Measurements from ENCODE around the gene AP4M1. TPM values are rescaled to one million over a fixed set of nuclear protein-coding genes. Genes with fewer than 3 reads are reported as not detected.
A peak's percentile ranks its signal among the peaks of the same experiment; 100 is the strongest.

Gene AP4M1
- total RNA-seq, 4 donors from 2014 or later, result 21.8 to 29.3 (median 24.7) TPM

DNA sequence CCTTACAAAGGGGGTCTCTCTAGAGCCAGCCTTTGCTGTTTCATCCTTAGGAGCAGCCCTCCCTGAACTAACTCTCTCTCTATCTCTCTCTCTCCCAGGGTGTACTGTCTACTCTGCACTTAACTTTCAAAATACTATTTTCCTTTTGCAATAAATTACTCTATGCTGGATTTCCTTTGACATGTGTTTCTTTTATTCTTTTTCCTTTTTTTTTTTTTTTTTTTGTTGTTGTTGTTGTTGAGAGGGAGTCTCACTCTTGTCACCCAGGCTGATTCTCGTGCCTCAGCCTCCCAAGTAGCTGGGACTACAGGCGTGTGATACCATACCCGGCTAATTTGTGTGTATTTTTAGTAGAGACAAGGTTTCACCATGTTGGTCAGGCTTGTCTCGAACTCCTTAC lies 18.5 kb upstream of the AP4M1 start:
- no peaks in the 10 kb centered on the region for H3K27me3 ChIP-seq
- no peak for ATAC-seq
- no peaks in the 10 kb centered on the region for H3K9me3 ChIP-seq
- peaks cover 0 to 46% (median 26%) of the 10 kb centered on the region in 3 donors for H3K4me1 ChIP-seq
- peaks cover 0 to 23% of the 10 kb centered on the region in 2 donors for H3K36me3 ChIP-seq
- no peak overlapping the region for H3K4me3 ChIP-seq
- TF ChIP-seq, protein P1, sequence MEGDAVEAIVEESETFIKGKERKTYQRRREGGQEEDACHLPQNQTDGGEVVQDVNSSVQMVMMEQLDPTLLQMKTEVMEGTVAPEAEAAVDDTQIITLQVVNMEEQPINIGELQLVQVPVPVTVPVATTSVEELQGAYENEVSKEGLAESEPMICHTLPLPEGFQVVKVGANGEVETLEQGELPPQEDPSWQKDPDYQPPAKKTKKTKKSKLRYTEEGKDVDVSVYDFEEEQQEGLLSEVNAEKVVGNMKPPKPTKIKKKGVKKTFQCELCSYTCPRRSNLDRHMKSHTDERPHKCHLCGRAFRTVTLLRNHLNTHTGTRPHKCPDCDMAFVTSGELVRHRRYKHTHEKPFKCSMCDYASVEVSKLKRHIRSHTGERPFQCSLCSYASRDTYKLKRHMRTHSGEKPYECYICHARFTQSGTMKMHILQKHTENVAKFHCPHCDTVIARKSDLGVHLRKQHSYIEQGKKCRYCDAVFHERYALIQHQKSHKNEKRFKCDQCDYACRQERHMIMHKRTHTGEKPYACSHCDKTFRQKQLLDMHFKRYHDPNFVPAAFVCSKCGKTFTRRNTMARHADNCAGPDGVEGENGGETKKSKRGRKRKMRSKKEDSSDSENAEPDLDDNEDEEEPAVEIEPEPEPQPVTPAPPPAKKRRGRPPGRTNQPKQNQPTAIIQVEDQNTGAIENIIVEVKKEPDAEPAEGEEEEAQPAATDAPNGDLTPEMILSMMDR (IDR thresholded peaks at IDR 0.05), result no peak
- TF ChIP-seq EP300 (IDR thresholded peaks at IDR 0.05) (no peak), POLR2A (IDR thresholded peaks at IDR 0.05) (no peak), POLR2AphosphoS5 (IDR thresholded peaks at IDR 0.05) (no peak)
- 55% methylated on average over 4 of the region's 4 CpGs; no CpG with 5 or more reads in 1 of the 2 donors for WGBS, 2 donors (ENCODE audit: low coverage in 1 of 2)
- peak overlapping the region in 3 of 4 donors; percentile 84 to 90 (median 88) for H3K27ac ChIP-seq

DNA sequence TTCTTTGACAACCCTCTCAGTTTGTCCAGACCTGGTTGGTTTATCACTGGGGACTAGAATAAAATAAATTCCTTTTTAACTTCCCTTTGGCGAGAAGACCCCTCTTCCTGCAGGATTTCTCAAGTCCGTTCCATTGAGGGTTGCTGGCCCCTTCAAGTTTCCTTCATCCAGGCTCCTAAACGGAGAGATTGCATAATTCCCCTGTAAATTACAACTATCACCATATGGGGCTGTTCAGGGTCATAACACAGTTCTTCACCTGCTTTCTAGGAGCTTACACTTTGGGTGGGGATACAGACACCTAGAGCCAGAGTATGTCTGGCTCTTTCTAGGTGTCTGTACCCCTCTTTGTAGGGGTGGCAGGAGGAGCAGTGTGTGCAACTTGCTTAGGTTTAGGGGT lies 15.9 kb upstream of the AP4M1 start:
- Histone ChIP-seq H3K36me3 (peaks cover 0 to 7% of the 10 kb centered on the region in 2 donors), H3K27ac (no peak overlapping the region), H3K4me1 (peaks cover 0 to 41% (median 24%) of the 10 kb centered on the region in 3 donors), H3K27me3 (no peaks in the 10 kb centered on the region), H3K9me3 (no peaks in the 10 kb centered on the region), H3K4me3 (no peak overlapping the region)
- WGBS, 2 donors (ENCODE audit: low coverage in 1 of 2), result 46 to 72% methylated on average over 3 of the region's 3 CpGs
- TF ChIP-seq, protein P1 (IDR thresholded peaks at IDR 0.05), result no peak
- TF ChIP-seq POLR2AphosphoS5 (IDR thresholded peaks at IDR 0.05), result no peak
- no peak for TF ChIP-seq EP300 (IDR thresholded peaks at IDR 0.05)
- TF ChIP-seq POLR2A (IDR thresholded peaks at IDR 0.05), result no peak
- ATAC-seq, result no peak

DNA sequence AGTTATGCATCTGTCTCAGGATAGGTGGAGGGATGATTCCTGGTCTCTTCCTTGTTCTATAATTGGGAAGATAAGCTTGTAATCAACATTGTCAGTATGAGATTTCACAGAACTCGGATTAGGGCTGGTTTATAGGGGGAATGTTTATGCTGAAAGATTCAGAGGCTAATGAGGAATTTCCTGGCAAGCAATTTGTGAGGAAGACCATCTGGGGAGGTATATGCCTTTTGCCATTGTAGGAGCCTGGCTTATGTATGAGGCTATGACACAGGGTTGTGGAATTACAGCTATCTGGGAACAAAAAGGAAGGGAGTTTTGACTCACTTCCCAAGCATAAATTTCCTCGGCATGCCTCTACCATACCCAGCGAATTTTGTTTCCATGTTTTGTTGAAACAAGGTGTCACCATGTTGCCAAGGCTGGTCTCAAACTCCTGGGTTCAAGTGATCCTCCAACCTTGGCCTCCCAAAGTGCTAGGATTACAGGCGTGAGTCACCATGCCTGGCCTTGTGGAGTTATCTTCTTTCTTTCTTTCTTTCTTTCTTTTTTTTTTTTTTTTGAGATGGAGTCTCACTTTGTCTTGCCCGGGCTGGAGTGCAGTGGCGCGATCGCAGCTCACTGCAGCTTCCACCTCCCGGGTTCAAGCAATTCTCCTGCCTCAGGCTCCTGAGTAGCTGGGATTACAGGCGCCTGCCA lies 14.2 kb upstream of the AP4M1 start:
- 10 to 34% methylated on average over 3 to 8 of the region's 10 CpGs for WGBS, 2 donors (ENCODE audit: low coverage in 1 of 2)
- peak; percentile 46 for ATAC-seq
- Histone ChIP-seq H3K4me3 (no peak overlapping the region), H3K36me3 (peaks cover 0 to 24% of the 10 kb centered on the region in 2 donors), H3K4me1 (peaks cover 0 to 31% (median 16%) of the 10 kb centered on the region in 3 donors), H3K9me3 (no peaks in the 10 kb centered on the region), H3K27ac (peak overlapping the region in 3 of 4 donors; percentile 87 to 91 (median 89)), H3K27me3 (no peaks in the 10 kb centered on the region)
- no peak for TF ChIP-seq EP300 (IDR thresholded peaks at IDR 0.05)
- TF ChIP-seq, protein P1 (IDR thresholded peaks at IDR 0.05), result no peak
- TF ChIP-seq POLR2AphosphoS5 (IDR thresholded peaks at IDR 0.05), result peak; percentile 81
- no peak for TF ChIP-seq POLR2A (IDR thresholded peaks at IDR 0.05)

DNA sequence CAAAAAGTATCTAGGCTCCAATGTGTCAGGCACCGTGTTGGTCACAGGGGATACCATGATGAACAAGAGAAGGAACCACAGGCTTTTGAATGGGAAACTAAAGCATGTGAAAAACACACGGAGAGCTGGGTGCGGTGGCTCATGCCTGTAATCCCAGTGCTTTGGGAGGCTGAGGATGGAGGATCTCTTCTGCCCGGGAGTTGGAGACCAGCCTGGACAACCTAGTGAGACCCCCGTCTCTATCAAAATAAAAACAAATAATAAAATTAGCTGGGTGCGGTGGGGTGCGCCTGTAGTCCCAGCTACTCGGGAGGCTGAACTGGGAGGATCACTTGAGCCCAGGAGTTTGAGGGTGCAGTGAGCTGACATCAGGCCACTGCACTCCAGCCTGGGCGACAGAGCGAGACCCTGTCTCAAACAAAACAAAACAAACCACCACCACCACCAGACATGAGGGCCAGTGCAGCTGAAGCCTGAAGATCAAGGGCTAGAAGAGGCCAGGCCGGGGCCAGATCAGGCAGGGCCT lies 13.3 kb upstream of the AP4M1 start:
- peaks cover 0 to 33% of the 10 kb centered on the region in 2 donors for H3K36me3 ChIP-seq
- no peak for ATAC-seq
- peak overlapping the region; percentile 69 to 72 for H3K4me3 ChIP-seq
- no peaks in the 10 kb centered on the region for H3K9me3 ChIP-seq
- no peaks in the 10 kb centered on the region for H3K27me3 ChIP-seq
- H3K27ac ChIP-seq, result peak overlapping the region; percentile 43 to 91 (median 88)
- TF ChIP-seq EP300 (IDR thresholded peaks at IDR 0.05) (no peak), POLR2A (IDR thresholded peaks at IDR 0.05) (no peak), POLR2AphosphoS5 (IDR thresholded peaks at IDR 0.05) (no peak)
- TF ChIP-seq, protein P1 (IDR thresholded peaks at IDR 0.05), result no peak
- peaks cover 0 to 28% (median 16%) of the 10 kb centered on the region in 3 donors for H3K4me1 ChIP-seq
- WGBS, 2 donors (ENCODE audit: low coverage in 1 of 2), result 74 to 83% methylated on average over 4 to 9 of the region's 11 CpGs

Data from gastroesophageal sphincter (tissue), 4 donors.